HG02623 (cell line): Measurements from ENCODE around the gene TNS3.
"Not testable (repeated sequence)": the region's sequence is repeated elsewhere in the genome, so short reads cannot be mapped to it uniquely, and the experiment has no call there.

ENCODE experiments used
- ATAC-seq: cut with Tn5 transposase; IDR thresholded peaks from one replicate; pipeline ENCODE4 v1.9.1; 2021; ENCODE audit warnings: moderate library complexity; ENCODE audit not compliant: unreplicated experiment

Gene TNS3

DNA sequence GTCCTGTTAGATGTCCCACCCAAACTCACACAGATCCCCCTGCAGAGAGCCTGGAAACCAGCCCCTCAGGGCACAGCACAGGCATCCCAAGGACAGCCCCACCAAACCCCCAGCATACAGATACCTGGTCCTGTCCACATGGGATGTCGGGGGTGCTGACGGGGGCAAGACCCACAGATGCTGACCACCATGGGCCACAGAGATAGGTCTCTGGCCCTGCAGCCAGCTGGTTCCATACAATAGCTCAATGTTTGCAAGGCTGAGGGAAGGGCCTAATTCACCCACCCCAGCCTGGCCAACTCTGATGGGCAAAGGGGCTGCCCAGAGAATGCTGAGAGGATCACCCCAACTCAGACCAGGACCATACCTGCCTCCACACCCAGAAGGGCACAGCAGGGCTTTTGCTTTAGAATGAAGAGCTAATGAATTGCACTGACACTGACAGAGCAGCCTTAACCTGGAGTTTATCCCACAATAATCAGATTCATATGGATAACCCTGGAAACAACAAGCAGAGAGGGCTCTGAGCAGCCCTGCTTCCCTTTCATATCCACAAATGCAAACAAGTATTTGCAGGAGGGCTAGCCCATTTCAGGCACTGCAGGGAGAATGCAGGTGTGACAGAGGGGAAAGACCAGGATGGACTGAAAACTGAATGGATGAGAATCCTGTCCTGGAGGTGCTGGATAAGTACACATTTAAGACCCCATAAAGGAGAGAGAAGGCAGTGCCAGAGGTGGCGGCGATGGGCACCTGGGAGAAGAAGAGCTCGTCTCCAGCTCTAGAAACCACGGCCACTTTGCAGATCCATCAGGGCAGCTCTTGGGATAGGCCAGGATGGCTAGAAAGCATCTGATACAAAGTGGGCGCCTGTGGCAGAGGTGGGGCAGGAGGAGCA lies 126.7 kb downstream of the TNS3 start:
- ATAC-seq: no peak

DNA sequence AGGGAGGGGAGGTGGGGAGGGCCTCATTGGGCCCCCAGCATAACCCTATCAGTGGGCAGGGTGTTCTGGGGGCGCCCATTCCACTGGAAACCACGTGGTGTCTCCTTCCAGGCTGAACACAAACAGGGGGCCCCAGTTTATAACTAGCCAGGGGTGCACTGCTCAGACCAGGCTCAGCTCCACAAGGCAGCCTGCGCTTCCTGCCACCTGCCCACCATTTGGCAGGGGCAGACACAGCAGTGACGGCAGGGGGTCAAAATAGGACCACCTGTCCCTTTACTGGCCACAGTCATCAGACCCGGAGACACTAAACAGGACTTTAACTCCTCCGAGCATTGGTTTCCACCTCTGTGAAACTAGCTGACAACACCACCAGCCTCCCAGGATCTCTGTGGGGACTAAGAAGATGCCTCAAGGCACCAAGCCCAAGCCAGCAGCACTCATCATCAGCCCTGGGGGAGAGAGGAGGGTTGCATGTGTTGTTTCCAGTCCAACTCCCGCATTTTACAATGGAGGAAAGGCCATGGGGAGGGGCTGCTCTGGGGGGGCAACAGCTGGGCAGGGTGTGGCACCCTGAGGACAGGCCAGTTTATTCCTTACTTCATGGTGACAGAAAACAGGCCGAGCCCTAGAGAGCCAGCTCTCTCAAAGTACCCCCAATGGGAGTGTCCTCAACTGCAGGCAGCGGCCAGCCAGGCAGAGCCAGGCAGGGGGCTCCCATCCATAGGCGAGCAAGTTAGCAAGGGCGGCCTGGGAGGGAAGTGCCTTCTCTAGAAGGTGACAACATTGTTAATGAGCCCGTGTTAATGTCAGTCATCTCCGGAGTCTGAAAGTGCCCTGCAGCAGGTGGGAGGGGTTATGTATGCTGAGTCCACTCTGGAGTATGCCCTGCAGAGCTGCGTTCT lies 127.6 kb downstream of the TNS3 start:
- no peak for ATAC-seq

DNA sequence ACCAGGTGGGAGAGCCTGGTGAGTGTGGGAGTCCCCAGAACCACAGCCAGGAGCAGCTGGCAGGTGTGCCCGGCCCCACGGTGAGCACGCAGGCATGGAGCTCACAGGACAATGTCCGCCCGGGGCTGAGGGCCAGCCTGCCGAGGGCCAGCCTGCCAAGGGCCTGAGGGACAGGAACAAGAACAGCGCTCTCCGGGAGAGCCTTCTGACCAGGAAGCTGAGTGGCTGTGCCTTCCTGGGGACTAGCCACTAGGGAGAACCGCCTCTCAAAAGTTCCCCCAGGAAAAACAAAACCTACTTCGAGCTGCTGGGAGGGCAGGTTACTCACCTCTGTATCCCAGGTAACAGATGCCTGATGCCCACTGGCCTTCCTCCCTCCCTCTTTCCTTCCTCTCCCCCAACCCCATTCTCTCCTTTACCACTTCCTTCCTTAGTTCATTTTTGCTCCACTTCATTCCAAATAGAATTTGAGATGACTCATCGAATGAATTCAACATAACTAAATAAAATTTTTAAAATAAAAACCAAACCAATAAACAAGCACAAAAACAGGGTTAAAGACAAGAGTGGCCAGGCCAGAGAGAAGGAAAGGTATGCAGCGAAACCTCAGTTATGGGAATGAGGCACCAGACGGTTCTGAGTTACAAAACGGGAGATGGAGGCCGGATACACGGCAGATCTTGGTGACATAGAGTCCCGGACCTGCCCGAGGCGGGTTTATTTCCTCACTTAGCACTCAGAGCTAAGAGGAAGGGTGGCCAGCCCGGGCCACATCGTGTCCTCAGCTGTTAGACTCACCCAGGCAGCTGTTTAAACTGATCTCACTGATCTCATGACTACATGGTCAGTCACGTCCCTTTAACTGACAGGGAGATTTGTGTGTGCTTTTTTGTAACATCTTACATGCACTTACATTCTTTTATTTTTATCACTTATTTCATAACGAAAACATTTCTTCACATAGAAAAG lies 128.5 kb downstream of the TNS3 start:
- ATAC-seq: no peak

GRCh38 chr7:47452715-47453092 lies 129.2 kb downstream of the TNS3 start:
- ATAC-seq: no peak

GRCh38 chr7:47452295-47452694 lies 129.6 kb downstream of the TNS3 start:
- no peak for ATAC-seq

DNA sequence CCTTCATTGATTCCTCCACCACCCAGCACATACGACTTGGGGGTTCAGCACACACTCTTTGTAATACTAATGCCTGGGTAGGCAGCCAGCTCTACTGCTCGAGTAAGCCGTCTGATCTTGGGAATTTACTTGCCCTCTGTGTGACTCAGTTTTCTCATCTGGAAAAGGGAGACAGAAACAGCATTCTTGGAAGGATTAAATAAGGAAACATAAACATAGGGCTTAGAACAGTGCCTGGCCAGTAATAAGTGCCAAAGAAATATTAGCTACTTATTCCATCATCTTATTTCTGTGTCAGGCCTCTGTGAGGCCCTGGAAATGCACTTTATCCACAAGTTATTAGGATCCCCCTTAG lies 130.1 kb downstream of the TNS3 start:
- ATAC-seq: no peak

- ATAC-seq: no peak
Observed at GRCh38 chr7:47449810-47450590, 131.9 kb downstream of the TNS3 start.

DNA sequence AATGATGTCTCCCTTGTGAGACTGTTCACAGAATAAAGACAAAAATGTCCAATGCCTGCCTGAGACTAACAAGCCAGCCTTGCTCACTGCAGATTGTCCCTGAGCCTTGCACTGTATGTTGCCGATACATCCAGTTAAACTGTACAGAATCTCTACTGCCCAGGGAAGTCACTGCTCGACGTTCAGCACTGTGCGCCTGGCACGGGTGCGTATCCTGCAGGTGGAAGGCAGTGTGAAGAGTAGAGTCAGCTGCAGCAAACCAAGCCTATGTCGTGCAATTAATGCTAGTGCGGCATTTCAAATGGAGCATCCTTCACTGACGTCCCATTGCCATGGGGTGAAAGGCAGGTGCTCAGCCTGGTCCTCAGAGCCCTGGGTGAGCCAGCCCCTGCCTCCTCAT lies 132.9 kb downstream of the TNS3 start:
- no peak for ATAC-seq

DNA sequence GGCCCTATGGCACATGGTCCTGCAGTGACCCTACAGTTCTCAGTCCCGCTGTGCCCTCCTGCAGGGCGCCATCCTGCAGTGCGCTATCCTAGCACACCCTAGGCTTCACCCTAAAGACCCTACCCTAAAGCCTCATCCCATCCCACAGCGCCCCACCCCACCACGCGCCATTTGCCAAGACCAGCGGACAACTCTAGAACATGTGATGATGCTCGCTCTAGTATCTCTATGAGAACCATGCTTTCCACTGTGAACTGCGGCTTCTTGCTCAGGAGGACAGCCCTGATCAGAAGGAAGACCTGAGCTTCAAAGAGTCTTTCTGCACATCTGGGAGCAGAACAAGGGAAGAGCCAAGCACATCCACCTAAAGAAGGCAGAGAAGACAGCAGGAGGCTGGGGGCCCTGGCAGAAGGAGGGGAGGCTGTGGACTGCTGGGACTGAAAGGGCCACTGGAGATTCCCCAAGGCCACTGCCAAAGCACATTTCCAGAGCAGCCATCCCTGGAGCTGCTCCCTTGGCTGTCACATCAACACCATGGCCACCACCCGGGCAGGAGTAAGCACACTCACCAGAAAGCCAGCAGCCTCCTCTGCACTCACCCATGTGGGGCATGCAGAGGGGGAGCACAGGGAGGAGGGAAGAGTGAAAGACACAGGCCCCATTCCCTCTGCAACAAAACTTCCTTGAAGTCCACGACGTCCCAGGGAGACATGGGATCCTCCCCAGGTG lies 134.1 kb downstream of the TNS3 start:
- ATAC-seq: no peak

DNA sequence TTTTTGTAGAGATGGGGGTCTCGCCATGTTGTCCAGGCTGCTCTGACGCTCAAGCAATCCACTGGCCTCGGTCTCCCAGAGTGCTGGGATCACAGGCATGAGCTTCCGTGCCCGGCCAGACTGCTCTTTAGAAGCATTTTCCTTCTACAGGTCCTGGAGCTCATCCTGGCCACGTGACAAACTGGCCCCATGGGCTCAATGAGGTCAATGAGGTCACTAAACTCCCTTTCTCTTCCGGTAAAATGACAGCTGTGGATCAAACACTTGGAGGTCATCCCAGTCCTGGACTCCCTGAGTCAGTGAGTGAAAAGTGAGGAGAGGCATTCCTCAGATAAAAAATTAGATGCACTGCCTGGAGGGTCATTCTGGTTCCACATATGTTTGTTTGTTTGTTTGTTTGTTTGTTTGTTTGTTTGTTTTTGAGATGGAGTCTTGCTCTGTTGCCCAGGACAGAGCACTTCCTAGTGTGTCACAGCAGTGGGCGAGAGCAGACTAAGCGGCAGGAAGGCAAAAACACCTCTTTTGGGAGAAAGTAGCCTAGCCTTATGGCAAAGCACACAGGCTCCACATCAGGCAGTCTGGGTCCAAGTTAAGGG lies 134.9 kb downstream of the TNS3 start:
- ATAC-seq: no peak

- ATAC-seq: no peak
Observed at GRCh38 chr7:47444376-47445098, 137.4 kb downstream of the TNS3 start.

DNA sequence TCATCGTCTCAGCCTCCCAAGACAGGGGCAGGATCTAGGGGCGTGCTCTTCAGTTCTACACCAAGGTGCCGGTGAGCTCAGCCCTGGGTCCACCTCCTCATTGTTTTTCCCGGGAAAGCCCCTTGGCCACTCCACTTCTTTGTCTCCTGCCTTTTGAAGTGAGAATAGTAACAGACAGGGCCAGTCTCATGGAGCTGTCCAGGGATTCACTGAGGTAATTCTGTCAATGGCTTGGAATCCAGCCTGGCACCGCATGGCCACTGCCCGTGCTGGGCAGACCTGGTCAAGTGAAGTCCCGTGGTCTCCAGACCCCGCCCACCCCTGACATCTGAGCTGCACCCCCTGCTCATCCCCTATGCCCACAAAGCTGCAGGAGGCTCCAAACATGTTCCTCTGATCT lies 138.9 kb downstream of the TNS3 start:
- no peak for ATAC-seq

DNA sequence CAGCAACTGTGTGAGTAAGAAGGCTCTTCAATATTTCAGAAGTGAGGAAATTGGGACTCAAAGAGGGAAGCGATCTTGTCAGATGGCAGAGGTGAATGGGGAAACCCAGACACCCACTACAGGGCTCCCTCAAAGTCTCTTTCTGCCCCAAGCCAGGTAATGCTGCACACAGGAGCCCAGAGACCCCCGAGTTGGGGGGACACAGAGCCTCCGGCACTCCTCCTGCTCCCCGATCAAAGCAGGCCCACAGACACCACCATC lies 139.4 kb downstream of the TNS3 start:
- no peak for ATAC-seq

DNA sequence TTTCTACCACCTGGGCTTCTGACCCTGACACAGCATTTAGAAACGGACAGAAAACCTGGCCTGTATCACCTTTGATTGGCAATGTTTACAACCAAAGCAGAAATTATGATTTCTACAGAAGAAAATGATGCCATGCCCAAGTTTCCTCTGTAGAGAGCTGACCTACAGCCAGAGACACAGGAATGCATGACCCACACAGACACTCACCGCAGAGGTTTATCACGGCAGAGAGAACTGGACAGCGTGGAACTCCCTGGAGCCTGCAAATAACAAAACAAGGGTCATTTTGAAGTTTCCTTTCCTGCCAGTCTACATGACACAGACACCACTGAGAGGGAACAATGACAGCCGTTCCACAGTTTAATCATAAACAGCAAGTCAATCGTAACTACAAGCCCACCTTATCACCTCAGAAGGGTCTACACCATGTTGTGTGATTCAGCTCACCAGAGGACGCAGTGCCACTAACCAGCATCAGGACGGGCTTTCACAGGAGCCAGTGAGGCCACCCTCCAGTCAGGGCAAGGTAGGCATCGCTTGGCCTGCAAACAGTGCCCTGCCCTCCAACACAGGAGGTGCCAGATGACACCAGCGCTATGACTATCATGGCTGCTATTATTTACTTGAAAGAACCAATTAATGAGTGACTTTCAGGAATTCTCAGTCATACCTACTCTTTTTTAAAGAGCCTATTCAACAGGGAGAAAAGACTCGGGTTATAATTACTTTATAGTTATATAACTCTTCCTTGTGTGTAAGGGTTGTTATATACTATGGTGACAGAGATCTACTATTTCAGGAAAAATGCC lies 139.9 kb downstream of the TNS3 start:
- no peak for ATAC-seq

DNA sequence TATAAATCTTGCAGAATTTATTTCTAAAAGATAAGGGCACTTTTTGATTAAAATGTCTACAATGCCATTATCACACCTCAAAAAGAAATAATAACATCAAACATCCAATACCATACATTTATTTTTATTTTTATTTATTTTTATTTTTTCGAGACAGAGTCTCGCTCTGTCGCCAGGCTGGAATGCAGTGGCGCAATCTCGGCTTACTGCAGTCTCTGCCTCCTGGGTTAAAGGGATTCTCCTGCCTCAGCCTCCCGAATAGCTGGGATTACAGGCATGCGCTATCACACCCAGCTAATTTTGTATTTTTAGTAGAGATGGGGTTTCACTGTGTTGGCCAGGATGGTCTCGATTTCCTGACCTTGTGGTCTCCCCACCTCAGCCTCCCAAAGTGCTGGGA lies 140.9 kb downstream of the TNS3 start:
- not testable (repeated sequence) for ATAC-seq

DNA sequence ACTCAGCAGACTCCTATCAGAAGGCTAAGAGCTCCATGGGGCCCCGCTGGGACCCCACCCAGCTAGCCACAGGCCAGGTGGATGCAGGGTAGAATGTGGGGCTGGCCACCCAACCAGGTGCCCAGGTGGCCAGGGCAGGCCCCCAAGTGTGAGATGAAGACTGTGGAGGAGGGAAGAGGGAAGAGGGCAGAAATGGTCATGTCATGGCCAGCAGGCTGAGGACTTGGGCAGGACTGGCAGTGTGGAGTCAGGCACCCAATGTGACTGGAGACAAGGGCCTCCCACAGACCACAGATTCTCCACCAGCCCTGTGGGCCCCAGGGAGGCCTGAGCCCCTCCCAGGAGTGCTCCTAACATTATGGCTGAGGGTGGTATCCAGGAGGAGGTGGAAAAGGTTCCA lies 141.6 kb downstream of the TNS3 start:
- no peak for ATAC-seq

DNA sequence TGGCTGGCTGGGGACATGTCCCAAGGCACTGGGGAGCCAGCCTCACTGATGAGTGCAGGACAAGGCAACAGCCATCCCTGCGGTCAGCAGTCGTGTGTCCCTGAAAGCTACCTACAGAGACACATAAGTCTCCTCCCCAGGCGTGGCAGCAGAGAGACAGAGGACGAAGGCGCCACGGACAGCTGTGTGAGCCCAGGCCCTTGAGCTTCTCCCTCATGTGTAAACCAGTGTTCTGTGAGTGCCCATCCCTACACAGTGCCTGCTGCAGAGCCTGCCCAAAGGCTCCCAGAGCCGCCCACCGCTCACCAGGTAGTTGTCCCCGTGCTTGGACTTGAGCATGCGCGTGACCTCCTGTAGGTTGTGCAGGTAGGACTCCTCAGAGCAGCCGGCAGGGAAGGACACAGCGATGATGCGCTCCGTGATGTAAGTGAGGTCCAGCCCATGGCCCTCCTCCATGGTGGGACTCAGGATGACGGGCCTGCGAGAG lies 142.7 kb downstream of the TNS3 start:
- no peak for ATAC-seq
